CD14-positive monocyte (primary cell): ENCODE results near the gene BRICD5. TPM values are rescaled to one million over a fixed set of nuclear protein-coding genes. Genes with fewer than 3 reads are reported as not detected.

Source experiments
- DNase-seq, 3 donors: peaks; one replicate each; pipeline ENCODE4 v3.0.0-alpha.2; 2011 to 2022
- H2AFZ ChIP-seq: 2 replicates; pipeline ENCODE4 v1.6.0; 2012; ENCODE audit warnings: mild to moderate bottlenecking, low read depth, low read length, inconsistent platforms; ENCODE audit not compliant: insufficient read depth, poor library complexity, severe bottlenecking
- H3K27ac ChIP-seq, 2 donors: 1 replicate in 1 of 2; 2 replicates in 1 of 2; pipeline ENCODE4 v1.5.1; 2012 to 2013; ENCODE audit warnings: low read length in 2 of 2, control low read depth in 1 of 2, inconsistent platforms in 1 of 2, low read depth in 1 of 2, mild to moderate bottlenecking in 1 of 2
- H3K27me3 ChIP-seq, 2 donors: one replicate each; pipeline versions ENCODE4 v1.6.0 to v1.6.1; 2011 to 2013; ENCODE audit warnings: low read length in 2 of 2; ENCODE audit not compliant: control insufficient read depth in 2 of 2, insufficient read depth in 2 of 2
- H3K36me3 ChIP-seq, 2 donors: replicated peaks in 1 of 2; 1 replicate in 1 of 2; 2 replicates in 1 of 2; pipeline versions ENCODE4 v1.5.1 to v1.6.1; 2012 to 2013; ENCODE audit warnings: low read length in 2 of 2, control low read depth in 1 of 2, inconsistent platforms in 1 of 2, mild to moderate bottlenecking in 1 of 2; ENCODE audit not compliant: insufficient read depth in 2 of 2, control insufficient read depth in 1 of 2
- H3K4me1 ChIP-seq, 2 donors: 1 replicate in 1 of 2; 2 replicates in 1 of 2; pipeline versions ENCODE4 v1.5.1 to v1.6.1; 2012 to 2013; ENCODE audit warnings: low read length in 2 of 2, control low read depth in 1 of 2, inconsistent platforms in 1 of 2, mild to moderate bottlenecking in 1 of 2, moderate library complexity in 1 of 2; ENCODE audit not compliant: insufficient read depth in 2 of 2, control insufficient read depth in 1 of 2
- H3K4me2 ChIP-seq: replicated peaks from 2 replicates; pipeline ENCODE3; 2012; ENCODE audit warnings: low read length, moderate library complexity, mild to moderate bottlenecking; ENCODE audit not compliant: poor library complexity, severe bottlenecking; ENCODE audit errors: extremely low read depth
- H3K4me3 ChIP-seq, 3 experiments: fragments of 200-600 bp in 1 of 3; sonication (generic) in 1 of 3; replicated peaks in 1 of 3; 1 replicate in 2 of 3; 2 replicates in 1 of 3; pipeline ENCODE4 v1.5.1; 2011 to 2013; ENCODE audit warnings: low read length in 3 of 3, mild to moderate bottlenecking in 3 of 3, control low read depth in 2 of 3, low read depth in 2 of 3, inconsistent platforms in 1 of 3, moderate library complexity in 1 of 3
- H3K79me2 ChIP-seq: 2 replicates; pipeline ENCODE4 v1.6.0; 2012; ENCODE audit warnings: mild to moderate bottlenecking, control low read depth, inconsistent platforms, low read length, moderate library complexity; ENCODE audit not compliant: insufficient read depth
- H3K9ac ChIP-seq: 2 replicates; pipeline ENCODE4 v1.6.0; 2017; ENCODE audit warnings: low read length, mild to moderate bottlenecking; ENCODE audit not compliant: insufficient read depth, poor library complexity, severe bottlenecking
- H3K9me3 ChIP-seq, 2 donors: replicated peaks in 1 of 2; 1 replicate in 1 of 2; 2 replicates in 1 of 2; pipeline versions ENCODE4 v1.5.1 to v1.6.1; 2012 to 2013; ENCODE audit warnings: low read length in 2 of 2, control low read depth in 1 of 2; ENCODE audit not compliant: control insufficient read depth in 1 of 2, insufficient read depth in 1 of 2
- H4K20me1 ChIP-seq: 2 replicates; pipeline ENCODE4 v1.6.0; 2012; ENCODE audit warnings: mild to moderate bottlenecking, low read length, control low read depth, moderate library complexity; ENCODE audit not compliant: insufficient read depth
- H3K27ac Mint-ChIP-seq, 7 donors: one replicate each; pipeline ENCODE4 v1.8.0; 2020; ENCODE audit warnings: mild to moderate bottlenecking in 7 of 7, mixed read lengths in 7 of 7, moderate library complexity in 6 of 7, inconsistent platforms in 2 of 7
- H3K27me3 Mint-ChIP-seq, 3 donors: one replicate each; pipeline ENCODE4 v1.8.0; 2021 to 2022; ENCODE audit warnings: low read depth in 3 of 3, mild to moderate bottlenecking in 3 of 3, mixed read lengths in 3 of 3, moderate library complexity in 3 of 3, inconsistent platforms in 1 of 3
- H3K36me3 Mint-ChIP-seq, 2 donors: one replicate each; pipeline ENCODE4 v1.8.0; 2020; ENCODE audit warnings: mixed read lengths in 2 of 2, inconsistent platforms in 1 of 2, mild to moderate bottlenecking in 1 of 2
- H3K4me1 Mint-ChIP-seq: one replicate; pipeline ENCODE4 v1.8.0; 2020; ENCODE audit warnings: mild to moderate bottlenecking, mixed read lengths
- H3K4me3 Mint-ChIP-seq, 2 donors: one replicate each; pipeline ENCODE4 v1.8.0; 2020; ENCODE audit warnings: mild to moderate bottlenecking in 2 of 2, mixed read lengths in 2 of 2, moderate library complexity in 1 of 2
- H3K9me3 Mint-ChIP-seq, 7 donors: one replicate each; pipeline ENCODE4 v1.8.0; 2020 to 2022; ENCODE audit warnings: mixed read lengths in 7 of 7, mild to moderate bottlenecking in 6 of 7, moderate library complexity in 6 of 7, inconsistent platforms in 2 of 7
- WGBS: methylation state at CpG from one replicate; pipeline ENCODE4 v1.1.5; 2013; ENCODE audit warnings: missing lambda C conversion rate; ENCODE audit not compliant: insufficient coverage; 5-methylcytosine and 5-hydroxymethylcytosine counted together
- intact Hi-C, 2 donors: fragments of 100-400 bp; cut with micrococcal nuclease; formaldehyde crosslinking; loops; one replicate each; pipeline versions ENCODE4 v1.15.0 to v1.15.1; 2023
- polyA plus RNA-seq, 3 donors: library from polyadenylated mRNA; depleted of rRNA in 1 of 3; unstranded in 2 of 3; stranded (reverse) in 1 of 3; fragments of 300-500 nt in 2 of 3; fragments of >200 nt in 1 of 3; fragmentation: Illumina TruSeq in 2 of 3; gene quantifications; 1 replicate in 2 of 3; 2 replicates in 1 of 3; pipeline ENCODE4 v1.2.3, GENCODE V29; 2012 to 2021
- TF ChIP-seq, protein P1 (sequence below): fragments of 200-600 bp; IDR thresholded peaks from one replicate; pipeline ENCODE4 v1.8.0; 2022; ENCODE audit warnings: antibody characterized with exemption, mild to moderate bottlenecking

BRICD5 gene
- polyA plus RNA-seq, 3 donors = 8.8 TPM; not detected in 2

DNA sequence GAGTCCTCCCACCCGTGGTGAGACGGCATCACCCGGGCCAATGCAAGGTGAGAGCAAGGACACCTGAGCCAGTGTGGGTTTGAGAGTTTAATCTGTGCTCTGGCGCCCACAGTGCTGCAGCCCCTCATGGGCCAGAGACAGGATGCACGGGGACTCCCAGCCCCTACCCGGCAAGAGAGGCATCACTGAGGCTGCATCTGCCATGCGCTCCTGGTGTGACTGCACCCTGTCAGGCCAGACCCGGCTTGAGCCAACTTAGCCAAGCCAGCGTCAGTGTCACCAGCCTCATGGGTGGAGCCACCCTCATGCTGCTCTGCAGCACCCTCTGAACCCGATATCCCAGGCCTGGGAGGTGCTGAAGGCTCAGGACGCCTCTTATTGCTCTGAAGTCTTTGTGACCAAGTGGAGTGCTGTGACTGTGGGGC is 1.3 kb upstream of the BRICD5 start:
- peak overlapping the region; percentile 86 for H3K4me2 ChIP-seq
- WGBS = 93% methylated on average over 8 of the region's 11 CpGs

DNA sequence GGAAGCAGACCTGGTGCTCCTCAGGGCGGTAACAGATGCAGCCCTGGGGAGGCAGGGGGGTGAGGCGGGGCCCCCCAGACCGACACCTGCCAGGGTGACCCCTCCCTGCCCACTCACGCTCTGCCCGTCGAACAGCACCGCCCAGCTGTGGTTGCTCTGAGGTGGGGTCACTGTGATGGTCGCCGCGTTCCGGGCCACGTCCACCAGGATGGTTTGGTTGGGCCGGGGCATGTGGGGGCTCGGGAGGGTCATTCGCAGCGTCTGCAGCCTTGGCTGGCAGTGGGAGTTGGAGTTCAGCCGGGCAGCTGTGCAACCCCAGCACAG is 692 bp downstream of the BRICD5 start:
- 97% methylated on average over 17 of the region's 17 CpGs for WGBS
- H3K79me2 ChIP-seq = peaks cover 47% of the 10 kb centered on the region
- intact Hi-C loops = no loop called here
- H3K4me3 ChIP-seq = no peak overlapping the region
- TF ChIP-seq, protein P1, sequence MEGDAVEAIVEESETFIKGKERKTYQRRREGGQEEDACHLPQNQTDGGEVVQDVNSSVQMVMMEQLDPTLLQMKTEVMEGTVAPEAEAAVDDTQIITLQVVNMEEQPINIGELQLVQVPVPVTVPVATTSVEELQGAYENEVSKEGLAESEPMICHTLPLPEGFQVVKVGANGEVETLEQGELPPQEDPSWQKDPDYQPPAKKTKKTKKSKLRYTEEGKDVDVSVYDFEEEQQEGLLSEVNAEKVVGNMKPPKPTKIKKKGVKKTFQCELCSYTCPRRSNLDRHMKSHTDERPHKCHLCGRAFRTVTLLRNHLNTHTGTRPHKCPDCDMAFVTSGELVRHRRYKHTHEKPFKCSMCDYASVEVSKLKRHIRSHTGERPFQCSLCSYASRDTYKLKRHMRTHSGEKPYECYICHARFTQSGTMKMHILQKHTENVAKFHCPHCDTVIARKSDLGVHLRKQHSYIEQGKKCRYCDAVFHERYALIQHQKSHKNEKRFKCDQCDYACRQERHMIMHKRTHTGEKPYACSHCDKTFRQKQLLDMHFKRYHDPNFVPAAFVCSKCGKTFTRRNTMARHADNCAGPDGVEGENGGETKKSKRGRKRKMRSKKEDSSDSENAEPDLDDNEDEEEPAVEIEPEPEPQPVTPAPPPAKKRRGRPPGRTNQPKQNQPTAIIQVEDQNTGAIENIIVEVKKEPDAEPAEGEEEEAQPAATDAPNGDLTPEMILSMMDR = no peak
- no peak overlapping the region for H3K9ac ChIP-seq
- Mint-ChIP-seq H3K9me3 (peaks cover 0 to 2% (median 0%) of the 10 kb centered on the region in 7 donors), H3K27ac (no peak overlapping the region), H3K27me3 (peaks cover 0 to 4% (median 0%) of the 10 kb centered on the region in 3 donors), H3K36me3 (peaks cover 23 to 43% of the 10 kb centered on the region in 2 donors), H3K4me3 (no peak overlapping the region), H3K4me1 (peaks cover 40% of the 10 kb centered on the region)
- H3K27ac ChIP-seq = no peak overlapping the region
- H3K27me3 ChIP-seq = no peaks in the 10 kb centered on the region
- no peak overlapping the region for H3K4me2 ChIP-seq
- peaks cover 38 to 46% of the 10 kb centered on the region in 2 donors for H3K4me1 ChIP-seq
- peaks cover 29 to 38% of the 10 kb centered on the region in 2 donors for H3K36me3 ChIP-seq
- no peak overlapping the region for H2AFZ ChIP-seq
- peaks cover 47% of the 10 kb centered on the region for H4K20me1 ChIP-seq
- no peaks in the 10 kb centered on the region for H3K9me3 ChIP-seq
- DNase-seq = no peak

More for the DNA sequence above, 1.3 kb upstream of the BRICD5 start:
- peaks cover 23 to 41% of the 10 kb centered on the region in 2 donors for H3K36me3 Mint-ChIP-seq
- H3K27ac ChIP-seq = peak overlapping the region; percentile 53 to 63
- H3K27me3 ChIP-seq = no peaks in the 10 kb centered on the region
- no peak overlapping the region for H3K4me3 Mint-ChIP-seq
- H3K27me3 Mint-ChIP-seq = peaks cover 0 to 6% (median 0%) of the 10 kb centered on the region in 3 donors
- intact Hi-C loops = no loop called here
- H3K79me2 ChIP-seq = peaks cover 36% of the 10 kb centered on the region
- no peaks in the 10 kb centered on the region for H3K9me3 ChIP-seq
- peaks cover 43% of the 10 kb centered on the region for H4K20me1 ChIP-seq
- H3K4me1 Mint-ChIP-seq = peaks cover 31% of the 10 kb centered on the region
- H3K27ac Mint-ChIP-seq = peak overlapping the region in 5 of 7 donors; percentile 56 to 83 (median 72)
- H3K9ac ChIP-seq = no peak overlapping the region
- peaks cover 29 to 35% of the 10 kb centered on the region in 2 donors for H3K36me3 ChIP-seq
- no peak overlapping the region for H2AFZ ChIP-seq
- peaks cover 0 to 2% (median 0%) of the 10 kb centered on the region in 7 donors for H3K9me3 Mint-ChIP-seq
- TF ChIP-seq, protein P1 = no peak
- H3K4me1 ChIP-seq = peaks cover 25 to 31% of the 10 kb centered on the region in 2 donors
- H3K4me3 ChIP-seq = no peak overlapping the region
- no peak for DNase-seq
